Cardiac ventricle fibroblast (primary cell): ENCODE measurements around the gene GNL1. TPM values are rescaled to one million over a fixed set of nuclear protein-coding genes. Genes with fewer than 3 reads are reported as not detected.

Experiments
- total RNA-seq: library from RNA; depleted of rRNA; stranded (reverse); fragments of >200 nt; gene quantifications from 2 replicates; pipeline ENCODE4 v1.2.3, GENCODE V29; 2015

GNL1 gene, protein sequence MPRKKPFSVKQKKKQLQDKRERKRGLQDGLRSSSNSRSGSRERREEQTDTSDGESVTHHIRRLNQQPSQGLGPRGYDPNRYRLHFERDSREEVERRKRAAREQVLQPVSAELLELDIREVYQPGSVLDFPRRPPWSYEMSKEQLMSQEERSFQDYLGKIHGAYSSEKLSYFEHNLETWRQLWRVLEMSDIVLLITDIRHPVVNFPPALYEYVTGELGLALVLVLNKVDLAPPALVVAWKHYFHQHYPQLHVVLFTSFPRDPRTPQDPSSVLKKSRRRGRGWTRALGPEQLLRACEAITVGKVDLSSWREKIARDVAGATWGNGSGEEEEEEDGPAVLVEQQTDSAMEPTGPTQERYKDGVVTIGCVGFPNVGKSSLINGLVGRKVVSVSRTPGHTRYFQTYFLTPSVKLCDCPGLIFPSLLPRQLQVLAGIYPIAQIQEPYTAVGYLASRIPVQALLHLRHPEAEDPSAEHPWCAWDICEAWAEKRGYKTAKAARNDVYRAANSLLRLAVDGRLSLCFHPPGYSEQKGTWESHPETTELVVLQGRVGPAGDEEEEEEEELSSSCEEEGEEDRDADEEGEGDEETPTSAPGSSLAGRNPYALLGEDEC
- total RNA-seq: 31.1 and 31.2 TPM in 2 replicates

DNA sequence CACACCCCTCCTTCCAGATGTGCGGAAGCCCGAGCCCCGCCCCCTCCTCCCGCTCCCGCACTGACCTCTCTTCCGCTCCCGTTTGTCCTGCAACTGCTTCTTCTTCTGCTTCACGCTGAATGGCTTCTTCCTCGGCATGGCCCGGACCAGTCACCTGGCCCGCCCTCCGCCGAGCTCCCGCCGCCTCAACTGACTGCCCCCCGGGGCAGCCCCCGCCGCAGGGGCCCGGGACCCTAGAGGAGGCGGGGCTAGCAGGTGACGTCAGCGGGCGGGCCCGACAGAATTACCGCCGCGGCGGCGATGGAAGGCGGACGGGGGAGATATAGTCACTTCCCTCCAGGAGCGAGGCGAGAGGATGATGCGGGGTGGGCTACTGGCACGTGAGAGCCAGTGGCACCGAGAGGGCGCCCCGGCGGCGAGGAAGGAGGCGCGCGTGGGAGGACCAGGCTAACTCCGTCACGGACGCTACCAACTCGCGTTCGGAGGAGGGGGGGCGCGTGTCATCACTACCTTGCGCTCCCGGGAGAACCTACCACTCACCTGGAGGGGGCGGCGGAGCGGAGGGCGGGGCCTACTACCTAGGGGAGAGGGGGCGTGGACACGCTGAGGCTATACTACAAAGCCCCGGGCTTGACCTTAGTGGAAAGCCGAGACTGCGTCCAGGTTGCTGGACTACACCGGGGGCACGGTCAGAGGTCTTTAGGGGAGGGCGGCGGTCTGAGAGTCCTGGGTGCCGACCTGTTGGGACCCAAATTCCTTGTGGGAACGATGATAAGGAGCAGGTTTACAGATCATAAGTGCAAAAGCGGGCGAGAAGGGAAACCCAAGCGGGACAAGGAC lies at the start of gene GNL1:
GNL1 (minus strand) TSS at position 424 of the 840 bp plus-strand sequence; CDS start at position 138, 286 bp downstream.

GRCh38 chr6:30571075-30571761 lies 14.9 kb upstream of the GNL1 start, which contains the start of gene ABCF1:
Gene ABCF1, plus strand, starts transcription at chr6:30571442. Its CDS starts 46 bp downstream, at chr6:30571488.

DNA sequence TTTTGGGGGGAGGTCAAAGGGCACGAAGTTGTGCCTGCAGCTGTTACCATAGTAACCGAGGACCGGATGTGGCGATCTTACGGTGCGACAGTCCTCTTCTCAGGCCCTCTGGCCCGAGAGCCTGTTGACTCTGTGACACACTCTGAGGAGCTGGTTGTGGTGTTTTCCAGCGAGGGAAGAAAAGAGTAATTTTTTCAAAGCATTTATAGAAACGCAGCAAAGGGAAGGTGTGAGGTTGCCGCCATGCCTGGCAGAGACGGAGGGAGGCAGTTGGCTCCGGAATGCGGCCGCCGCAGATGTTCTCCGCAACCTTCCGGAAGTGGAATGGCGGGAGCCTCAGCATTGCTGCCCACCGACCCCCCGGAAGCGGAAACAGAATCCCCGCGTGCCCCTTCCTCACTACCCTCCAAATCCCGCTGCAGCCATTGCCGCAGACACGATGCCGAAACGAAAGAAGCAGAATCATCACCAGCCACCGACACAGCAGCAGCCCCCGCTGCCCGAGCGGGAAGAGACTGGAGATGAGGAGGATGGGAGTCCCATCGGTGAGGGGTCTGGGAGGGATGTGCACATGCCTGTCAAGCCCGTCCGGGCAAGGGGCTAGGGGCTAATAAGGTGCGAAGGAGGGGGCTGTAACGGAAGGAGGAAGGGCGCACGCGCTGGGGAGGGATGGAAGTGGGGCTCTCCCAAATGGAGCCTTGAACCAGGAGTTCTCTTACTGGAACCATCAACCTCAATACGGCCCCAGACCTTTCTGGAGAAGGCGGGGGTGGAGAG lies 805 bp upstream of the GNL1 start, which contains the start of gene PRR3:
PRR3 (plus strand) TSS at position 390 of the 777 bp plus-strand sequence; CDS start at position 440, 50 bp downstream.

Other genes starting within 250 kb of the GNL1 start
- 5.9 and 6.8 TPM in 2 replicates for gene TRIM39, start 229.6 kb downstream of the GNL1 start, total RNA-seq
- gene RPP21, start 211.3 kb downstream of the GNL1 start, total RNA-seq: 52.2 and 53.2 TPM in 2 replicates
- 238 and 244 TPM in 2 replicates for gene HLA-E, start 67.0 kb downstream of the GNL1 start, total RNA-seq
- gene PRR3, start 806 bp upstream of the GNL1 start, total RNA-seq: 5.6 and 5.7 TPM in 2 replicates
- gene ABCF1, start 15.0 kb upstream of the GNL1 start, total RNA-seq: 33.8 and 43.1 TPM in 2 replicates
- gene PPP1R10, start 60.8 kb upstream of the GNL1 start, total RNA-seq: 25.5 and 31.0 TPM in 2 replicates
- 44.1 and 50.9 TPM in 2 replicates for gene MRPS18B, start 61.4 kb upstream of the GNL1 start, total RNA-seq
- 0.69 and 3.3 TPM in 2 replicates for gene ATAT1, start 70.4 kb upstream of the GNL1 start, total RNA-seq
- gene C6orf136, start 90.6 kb upstream of the GNL1 start, total RNA-seq: 4.1 and 4.6 TPM in 2 replicates
- gene DHX16, start 116.5 kb upstream of the GNL1 start, total RNA-seq: 11.4 and 11.7 TPM in 2 replicates
- gene PPP1R18, start 130.2 kb upstream of the GNL1 start, total RNA-seq: 51.2 and 57.3 TPM in 2 replicates
- 4.2 and 4.6 TPM in 2 replicates for gene NRM, start 134.5 kb upstream of the GNL1 start, total RNA-seq
- 7.6 and 7.8 TPM in 2 replicates for gene MDC1, start 160.8 kb upstream of the GNL1 start, total RNA-seq
- gene TUBB, start 163.9 kb upstream of the GNL1 start, total RNA-seq: 217 and 218 TPM in 2 replicates
- 68.3 and 71.3 TPM in 2 replicates for gene FLOT1, start 186.2 kb upstream of the GNL1 start, total RNA-seq
- 18.3 and 18.7 TPM in 2 replicates for gene IER3, start 188.1 kb upstream of the GNL1 start, total RNA-seq